Neural cell (in vitro differentiated cells): Measurements from ENCODE around the gene LPCAT3.

Experiments
- CTCF ChIP-seq: fragments of 450-650 bp; IDR thresholded peaks from 2 replicates; pipeline ENCODE4 v1.5.1; 2014; ENCODE audit warnings: antibody characterized with exemption, mild to moderate bottlenecking, moderate library complexity; ENCODE audit not compliant: poor library complexity, severe bottlenecking
- EP300 ChIP-seq: fragments of 450-650 bp; conservative IDR thresholded peaks from 2 replicates; pipeline ENCODE4 v1.6.1; 2014; ENCODE audit warnings: antibody characterized with exemption, mild to moderate bottlenecking, moderate library complexity; ENCODE audit not compliant: poor library complexity, severe bottlenecking
- EZH2 ChIP-seq: fragments of 200-600, 300-800 bp; shearing (Covaris generic), sonication (generic); IDR thresholded peaks from 2 replicates; pipeline ENCODE4 v1.6.1; 2014; ENCODE audit warnings: antibody characterized with exemption, low read length, borderline replicate concordance, mild to moderate bottlenecking; ENCODE audit not compliant: insufficient read depth, poor library complexity, severe bottlenecking
- POLR2AphosphoS5 ChIP-seq: IDR thresholded peaks from 2 replicates; pipeline ENCODE4 v1.6.1; 2012
- SMC3 ChIP-seq: fragments of 450-650 bp; conservative IDR thresholded peaks from 2 replicates; pipeline ENCODE4 v1.6.1; 2014; ENCODE audit warnings: antibody characterized with exemption, mild to moderate bottlenecking, moderate library complexity; ENCODE audit not compliant: poor library complexity
- TAF1 ChIP-seq: IDR thresholded peaks from 2 replicates; pipeline ENCODE4 v1.6.1; 2012; ENCODE audit warnings: low read depth

GRCh38 chr12:6951551-6952120, 66.6 kb downstream of the LPCAT3 start:
- no peak for TF ChIP-seq CTCF
- no peak for TF ChIP-seq EZH2
- TF ChIP-seq POLR2AphosphoS5 = no peak
- no peak for TF ChIP-seq EP300
- TF ChIP-seq TAF1 = no peak
- TF ChIP-seq SMC3 = no peak
